Measurements from ENCODE around the gene ZNF277. TPM values are rescaled to one million over a fixed set of nuclear protein-coding genes. Genes with fewer than 3 reads are reported as not detected.

The ZNF277 gene
- total RNA-seq, 1 experiment from 2014 or later, result 13.1 TPM

DNA sequence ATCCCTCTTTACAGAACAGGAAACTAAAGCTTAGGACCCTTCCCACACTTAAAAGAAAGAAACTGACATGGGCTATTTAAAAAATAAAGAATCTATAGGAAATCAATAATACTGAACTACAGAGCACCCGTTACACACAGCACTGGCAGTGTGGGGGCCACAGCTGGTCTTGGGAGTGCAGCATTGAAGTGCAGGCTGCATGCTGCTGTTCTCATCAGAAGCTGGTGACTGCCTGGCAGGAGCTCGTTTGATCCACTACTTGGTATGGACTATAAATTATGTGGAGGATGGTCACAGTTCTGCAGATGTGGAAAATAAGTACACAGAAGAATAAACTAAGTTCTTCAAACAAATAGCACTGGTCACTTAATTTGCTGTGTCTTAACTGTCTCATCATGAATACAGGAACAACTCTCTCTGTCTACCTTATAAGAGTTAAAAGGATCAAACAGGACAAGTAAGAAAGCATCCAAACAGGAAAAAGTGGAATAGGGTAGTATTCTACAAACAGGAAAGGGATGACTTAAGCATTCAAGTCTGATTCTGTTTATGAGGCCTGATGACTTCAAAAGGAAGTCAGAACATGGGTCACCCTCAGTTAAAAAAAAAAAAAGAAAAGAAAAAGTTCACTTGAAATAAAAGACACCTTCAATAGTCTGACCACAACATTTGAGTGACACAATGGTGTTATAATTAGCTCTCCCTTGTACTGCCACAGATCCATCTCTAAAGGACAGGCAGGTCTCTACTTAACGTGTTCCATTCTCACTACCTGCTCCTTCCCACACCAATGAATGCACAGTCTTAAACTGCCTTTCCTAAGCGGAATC is 21.3 kb upstream of the ZNF277 start:
- no peak overlapping the region for H3T11ph ChIP-seq (ENCODE audit: low read length)
- H3K23me2 ChIP-seq (ENCODE audit: insufficient read length, low read depth, low read length, poor library complexity, severe bottlenecking), result no peaks in the 10 kb centered on the region
- no peak overlapping the region for H2AK5ac ChIP-seq (ENCODE audit: insufficient read length, low read length)
- H3K4me2 ChIP-seq (ENCODE audit: insufficient read depth, insufficient read length, low read length), result no peak overlapping the region
- no peaks in the 10 kb centered on the region; the same call in 1 of the 2 replicates for H3K79me2 ChIP-seq (ENCODE audit: insufficient read depth, low read length)
- H3K56ac ChIP-seq (ENCODE audit: insufficient read length, low read depth, low read length), result no peak overlapping the region
- no peaks in the 10 kb centered on the region for H3K79me1 ChIP-seq (ENCODE audit: insufficient read depth, low read depth, low read length, poor library complexity, severe bottlenecking)
- no peaks in the 10 kb centered on the region for H4K20me1 ChIP-seq (ENCODE audit: control insufficient read depth, insufficient read depth, insufficient read length)
- H3K27ac Mint-ChIP-seq, result no peak overlapping the region
- no peaks in the 10 kb centered on the region for H3K9me3 Mint-ChIP-seq
- H3K4me1 ChIP-seq (ENCODE audit: insufficient read depth, low read length), result no peaks in the 10 kb centered on the region; the same call in 1 of the 2 replicates
- no peak overlapping the region for H2BK12ac ChIP-seq (ENCODE audit: insufficient read length, low read depth, low read length)
- DNase-seq, result no peak
- H3K18ac ChIP-seq (ENCODE audit: insufficient read length, low read depth, low read length), result no peak overlapping the region
- H4K91ac ChIP-seq (ENCODE audit: insufficient read length, low read depth, low read length), result no peak overlapping the region
- H2BK5ac ChIP-seq (ENCODE audit: insufficient read length, low read length), result no peak overlapping the region
- H3K23ac ChIP-seq (ENCODE audit: insufficient read length, low read depth, low read length), result no peak overlapping the region
- no peaks in the 10 kb centered on the region for H3K36me3 Mint-ChIP-seq (ENCODE audit: insufficient read depth in 1 of 3, low read depth in 3 of 3)
- no CpG with 5 or more reads among the region's 4 CpGs for WGBS (ENCODE audit: extremely low coverage, insufficient read length, low lambda C conversion rate)
- TF ChIP-seq, protein P1, sequence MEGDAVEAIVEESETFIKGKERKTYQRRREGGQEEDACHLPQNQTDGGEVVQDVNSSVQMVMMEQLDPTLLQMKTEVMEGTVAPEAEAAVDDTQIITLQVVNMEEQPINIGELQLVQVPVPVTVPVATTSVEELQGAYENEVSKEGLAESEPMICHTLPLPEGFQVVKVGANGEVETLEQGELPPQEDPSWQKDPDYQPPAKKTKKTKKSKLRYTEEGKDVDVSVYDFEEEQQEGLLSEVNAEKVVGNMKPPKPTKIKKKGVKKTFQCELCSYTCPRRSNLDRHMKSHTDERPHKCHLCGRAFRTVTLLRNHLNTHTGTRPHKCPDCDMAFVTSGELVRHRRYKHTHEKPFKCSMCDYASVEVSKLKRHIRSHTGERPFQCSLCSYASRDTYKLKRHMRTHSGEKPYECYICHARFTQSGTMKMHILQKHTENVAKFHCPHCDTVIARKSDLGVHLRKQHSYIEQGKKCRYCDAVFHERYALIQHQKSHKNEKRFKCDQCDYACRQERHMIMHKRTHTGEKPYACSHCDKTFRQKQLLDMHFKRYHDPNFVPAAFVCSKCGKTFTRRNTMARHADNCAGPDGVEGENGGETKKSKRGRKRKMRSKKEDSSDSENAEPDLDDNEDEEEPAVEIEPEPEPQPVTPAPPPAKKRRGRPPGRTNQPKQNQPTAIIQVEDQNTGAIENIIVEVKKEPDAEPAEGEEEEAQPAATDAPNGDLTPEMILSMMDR (conservative IDR thresholded peaks at IDR 0.05), result no peak
- no peak overlapping the region for H2BK20ac ChIP-seq (ENCODE audit: low read depth, low read length, poor library complexity, severe bottlenecking)
- H2BK15ac ChIP-seq (ENCODE audit: low read depth, low read length), result no peak overlapping the region
- H2BK120ac ChIP-seq (ENCODE audit: low read depth, low read length, poor library complexity, severe bottlenecking), result no peak overlapping the region
- no peaks in the 10 kb centered on the region for H3K4me1 Mint-ChIP-seq
- H3K4me3 Mint-ChIP-seq, result no peak overlapping the region
- H3K4ac ChIP-seq (ENCODE audit: low read depth, low read length), result no peak overlapping the region
- H3K9me3 ChIP-seq (ENCODE audit: control insufficient read depth, low read depth, low read length), result no peaks in the 10 kb centered on the region
- H3K9ac ChIP-seq (ENCODE audit: extremely low read depth, insufficient read length, low read length), result no peak overlapping the region
- no peak overlapping the region for H3K27ac ChIP-seq (ENCODE audit: insufficient read length, low read depth, low read length)
- H4K5ac ChIP-seq (ENCODE audit: insufficient read length, low read depth, low read length), result no peak overlapping the region
- H2AFZ ChIP-seq (ENCODE audit: low read length), result no peak overlapping the region
- H4K8ac ChIP-seq (replicated peaks; ENCODE audit: insufficient read length, low read depth, low read length), result no peak overlapping the region
- H3K27me3 ChIP-seq (ENCODE audit: insufficient read depth, low read length), result no peaks in the 10 kb centered on the region
- H3K27me3 Mint-ChIP-seq (ENCODE audit: low read depth), result no peaks in the 10 kb centered on the region
- H3K14ac ChIP-seq (ENCODE audit: insufficient read depth, low read length), result no peak overlapping the region

All from H9 (cell line).